Fibroblast of pulmonary artery (primary cell): Measurements from ENCODE around the gene TNNI3K.

Experiments used
- DNase-seq: peaks from one replicate; pipeline ENCODE4 v3.0.0-alpha.2; 2010; ENCODE audit warnings: low read depth
- H3K4me3 ChIP-seq: replicated peaks from 2 replicates; pipeline ENCODE4 v1.5.1; 2011; ENCODE audit warnings: low read depth, mild to moderate bottlenecking, control low read depth, low read length, moderate library complexity
- TF ChIP-seq, protein P1 (sequence below): IDR thresholded peaks from 2 replicates; pipeline ENCODE4 v1.5.1; 2011; ENCODE audit warnings: mild to moderate bottlenecking, control low read depth, low read length, inconsistent platforms; ENCODE audit errors: missing control alignments

Gene TNNI3K

DNA sequence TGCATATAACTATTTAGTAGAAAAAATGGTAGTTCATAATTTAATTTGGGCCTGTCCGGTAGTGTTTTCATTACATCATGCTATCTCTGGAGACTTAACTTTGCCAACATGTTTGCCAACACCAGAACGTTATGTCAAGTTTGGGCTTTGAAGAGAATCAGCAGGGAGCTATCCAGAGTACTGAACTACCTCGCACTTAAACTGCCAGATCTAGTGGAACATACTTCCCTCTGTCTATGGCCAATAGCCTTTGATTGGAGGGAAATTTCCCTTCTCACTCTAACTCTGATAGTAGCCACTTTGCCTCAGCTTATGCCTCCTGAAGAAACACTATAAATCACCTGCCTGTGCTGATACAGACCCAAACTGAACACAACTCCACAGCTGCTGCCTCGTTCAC lies 267.2 kb downstream of the TNNI3K start:
- H3K4me3 ChIP-seq, result no peak overlapping the region
- TF ChIP-seq, protein P1, sequence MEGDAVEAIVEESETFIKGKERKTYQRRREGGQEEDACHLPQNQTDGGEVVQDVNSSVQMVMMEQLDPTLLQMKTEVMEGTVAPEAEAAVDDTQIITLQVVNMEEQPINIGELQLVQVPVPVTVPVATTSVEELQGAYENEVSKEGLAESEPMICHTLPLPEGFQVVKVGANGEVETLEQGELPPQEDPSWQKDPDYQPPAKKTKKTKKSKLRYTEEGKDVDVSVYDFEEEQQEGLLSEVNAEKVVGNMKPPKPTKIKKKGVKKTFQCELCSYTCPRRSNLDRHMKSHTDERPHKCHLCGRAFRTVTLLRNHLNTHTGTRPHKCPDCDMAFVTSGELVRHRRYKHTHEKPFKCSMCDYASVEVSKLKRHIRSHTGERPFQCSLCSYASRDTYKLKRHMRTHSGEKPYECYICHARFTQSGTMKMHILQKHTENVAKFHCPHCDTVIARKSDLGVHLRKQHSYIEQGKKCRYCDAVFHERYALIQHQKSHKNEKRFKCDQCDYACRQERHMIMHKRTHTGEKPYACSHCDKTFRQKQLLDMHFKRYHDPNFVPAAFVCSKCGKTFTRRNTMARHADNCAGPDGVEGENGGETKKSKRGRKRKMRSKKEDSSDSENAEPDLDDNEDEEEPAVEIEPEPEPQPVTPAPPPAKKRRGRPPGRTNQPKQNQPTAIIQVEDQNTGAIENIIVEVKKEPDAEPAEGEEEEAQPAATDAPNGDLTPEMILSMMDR, result no peak
- DNase-seq, result peak; percentile 58

GRCh38 chr1:74502858-74503257 lies 267.7 kb downstream of the TNNI3K start:
- TF ChIP-seq, protein P1, result no peak
- no peak for DNase-seq
- no peak overlapping the region for H3K4me3 ChIP-seq

- H3K4me3 ChIP-seq, result no peak overlapping the region
- DNase-seq, result peak; percentile 42
- TF ChIP-seq, protein P1, result peak; percentile 80
These were observed 269.1 kb downstream of the TNNI3K start for GRCh38 chr1:74504125-74504932.

GRCh38 chr1:74504933-74505512 lies 269.8 kb downstream of the TNNI3K start:
- TF ChIP-seq, protein P1, result no peak
- no peak for DNase-seq
- H3K4me3 ChIP-seq, result no peak overlapping the region

DNA sequence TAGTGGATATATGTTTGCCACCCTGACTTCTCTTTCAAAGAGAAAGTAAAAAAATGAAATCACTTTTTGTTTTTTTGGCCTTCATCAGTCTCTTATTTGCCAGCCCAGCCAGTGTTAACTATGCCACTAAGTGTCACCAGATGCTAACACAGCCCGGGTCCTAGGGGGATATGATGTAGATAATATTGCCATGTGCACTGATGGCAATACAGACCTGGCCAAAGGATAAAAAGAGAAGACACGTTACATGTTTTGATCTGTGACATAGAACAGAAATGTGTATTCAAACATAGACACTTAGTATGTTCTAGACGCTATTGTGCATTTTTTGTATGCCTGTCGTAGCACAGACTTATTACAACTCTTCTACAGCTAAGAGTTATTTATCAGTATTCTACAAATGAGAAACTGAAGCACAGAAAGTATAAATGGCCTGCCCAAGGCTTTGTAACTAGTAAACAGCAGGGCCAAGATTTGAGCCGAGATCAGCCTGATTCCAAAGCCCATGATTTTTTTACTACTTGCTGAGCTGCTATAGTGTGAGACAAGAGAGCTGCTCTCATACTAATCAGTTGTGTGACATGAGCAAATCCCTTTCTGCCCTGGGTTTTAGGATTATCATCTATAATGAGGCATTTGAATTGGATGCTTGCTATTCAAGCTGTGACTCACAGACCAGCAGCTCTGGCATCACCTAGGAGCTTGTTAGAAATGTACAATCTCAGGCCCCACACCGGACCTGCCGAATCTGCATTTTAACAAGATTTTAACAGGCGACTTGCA lies 270.9 kb downstream of the TNNI3K start:
- DNase-seq, result no peak
- no peak overlapping the region for H3K4me3 ChIP-seq
- TF ChIP-seq, protein P1, result no peak

- H3K4me3 ChIP-seq, result no peak overlapping the region
- DNase-seq, result no peak
- TF ChIP-seq, protein P1, result no peak
These were observed 273.3 kb downstream of the TNNI3K start for GRCh38 chr1:74508449-74508848.
